DND-41 (cell line): ENCODE data around the gene MBD3.
"Not testable (repeated sequence)": the region's sequence is repeated elsewhere in the genome, so short reads cannot be mapped to it uniquely, and the experiment has no call there.

Source experiments
- EZH2 ChIP-seq: IDR thresholded peaks from 3 replicates; pipeline ENCODE4 v1.6.1; 2012; ENCODE audit warnings: borderline replicate concordance, low read depth, mild to moderate bottlenecking, moderate library complexity, low read length, inconsistent platforms; ENCODE audit not compliant: severe bottlenecking
- TF ChIP-seq, protein P1 (sequence below): IDR thresholded peaks from 2 replicates; pipeline ENCODE4 v1.5.1; 2012; ENCODE audit warnings: borderline replicate concordance, low read length, moderate library complexity, mild to moderate bottlenecking; ENCODE audit not compliant: poor library complexity, severe bottlenecking; ENCODE audit errors: extremely low read depth

DNA sequence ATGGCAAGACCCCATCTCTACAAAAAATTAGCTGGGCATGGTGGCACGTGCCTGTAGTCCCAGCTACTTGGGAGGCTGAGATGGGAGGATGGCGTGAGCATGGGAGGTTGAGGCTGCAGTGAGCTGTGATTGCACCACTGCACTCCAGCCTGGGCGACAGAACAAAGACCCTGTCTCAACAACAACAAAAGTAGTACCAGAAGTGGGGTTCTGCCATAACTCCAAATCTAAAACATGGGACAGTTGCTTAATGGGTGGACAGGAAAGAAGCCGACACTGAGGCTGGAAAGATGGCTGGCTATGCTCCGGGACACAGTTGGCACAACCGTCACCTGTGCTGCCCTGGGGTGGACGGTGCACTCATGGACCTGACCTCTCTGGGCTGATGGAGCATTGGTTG lies 57.0 kb downstream of the MBD3 start:
- TF ChIP-seq, protein P1, sequence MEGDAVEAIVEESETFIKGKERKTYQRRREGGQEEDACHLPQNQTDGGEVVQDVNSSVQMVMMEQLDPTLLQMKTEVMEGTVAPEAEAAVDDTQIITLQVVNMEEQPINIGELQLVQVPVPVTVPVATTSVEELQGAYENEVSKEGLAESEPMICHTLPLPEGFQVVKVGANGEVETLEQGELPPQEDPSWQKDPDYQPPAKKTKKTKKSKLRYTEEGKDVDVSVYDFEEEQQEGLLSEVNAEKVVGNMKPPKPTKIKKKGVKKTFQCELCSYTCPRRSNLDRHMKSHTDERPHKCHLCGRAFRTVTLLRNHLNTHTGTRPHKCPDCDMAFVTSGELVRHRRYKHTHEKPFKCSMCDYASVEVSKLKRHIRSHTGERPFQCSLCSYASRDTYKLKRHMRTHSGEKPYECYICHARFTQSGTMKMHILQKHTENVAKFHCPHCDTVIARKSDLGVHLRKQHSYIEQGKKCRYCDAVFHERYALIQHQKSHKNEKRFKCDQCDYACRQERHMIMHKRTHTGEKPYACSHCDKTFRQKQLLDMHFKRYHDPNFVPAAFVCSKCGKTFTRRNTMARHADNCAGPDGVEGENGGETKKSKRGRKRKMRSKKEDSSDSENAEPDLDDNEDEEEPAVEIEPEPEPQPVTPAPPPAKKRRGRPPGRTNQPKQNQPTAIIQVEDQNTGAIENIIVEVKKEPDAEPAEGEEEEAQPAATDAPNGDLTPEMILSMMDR = not testable (repeated sequence)
- TF ChIP-seq EZH2 = not testable (repeated sequence)
